GM10248 (cell line): ENCODE data around the gene CDK5RAP2.

Experiments
- CTCF ChIA-PET: fragments of 300-600 bp; sonication (Branson Sonifier 250); formaldehyde crosslinking; extraction: SDS; loops from one replicate; lab custom pipeline; 2021; ENCODE audit warnings: antibody characterized with exemption; lab: Yijun Ruan, JAX
- POLR2A ChIA-PET: fragments of 350-650 bp; sonication (Branson Sonifier 250); formaldehyde crosslinking; extraction: SDS; loops from one replicate; lab custom pipeline; 2020; ENCODE audit warnings: antibody characterized with exemption; lab: Yijun Ruan, JAX
- DNase-seq: peaks from one replicate; pipeline ENCODE4 v3.0.0; 2012; ENCODE audit errors: extremely low spot score
- CTCF ChIP-seq: IDR thresholded peaks from 2 replicates; pipeline ENCODE4 v1.5.1; 2012; ENCODE audit warnings: mild to moderate bottlenecking, low read depth; ENCODE audit errors: extremely low read depth, missing control alignments, control extremely low read depth

Gene CDK5RAP2

GRCh38 chr9:120572472-120572871 lies 7.5 kb downstream of the CDK5RAP2 start:
- no peak for DNase-seq
- POLR2A ChIA-PET: no interaction called here
- TF ChIP-seq CTCF: no peak
- CTCF ChIA-PET: interaction anchor here (1.0 kb wide), 1 partner anchor 14 kb away, joined by 3 read pairs; no protein-coding TSS in a partner anchor

GRCh38 chr9:120571443-120572257 lies 8.3 kb downstream of the CDK5RAP2 start:
- DNase-seq: no peak
- POLR2A ChIA-PET: no interaction called here
- CTCF ChIA-PET: interaction anchor here (0.7 to 1.3 kb wide), 3 partner anchors 11 to 25 kb away, joined by 3 to 4 read pairs (median 3); no protein-coding TSS in a partner anchor
- no peak for TF ChIP-seq CTCF

GRCh38 chr9:120570296-120570695 lies 9.7 kb downstream of the CDK5RAP2 start:
- DNase-seq: no peak
- ChIA-PET POLR2A (no interaction called here), CTCF (no interaction called here)
- no peak for TF ChIP-seq CTCF

- POLR2A ChIA-PET: no interaction called here
Measured at GRCh38 chr9:120569556-120569955, 10.4 kb downstream of the CDK5RAP2 start.

GRCh38 chr9:120568816-120569215 lies 11.2 kb downstream of the CDK5RAP2 start:
- TF ChIP-seq CTCF: no peak
- ChIA-PET POLR2A (no interaction called here), CTCF (no interaction called here)
- no peak for DNase-seq

More at GRCh38 chr9:120569556-120569955, 10.4 kb downstream of the CDK5RAP2 start:
- TF ChIP-seq CTCF: no peak
- no peak for DNase-seq
- CTCF ChIA-PET: no interaction called here

GRCh38 chr9:120567874-120568273 lies 12.1 kb downstream of the CDK5RAP2 start:
- no peak for DNase-seq
- no peak for TF ChIP-seq CTCF
- ChIA-PET POLR2A (no interaction called here), CTCF (no interaction called here)
